GM12878 (cell line): ENCODE measurements around the gene NLRC3. TPM values are rescaled to one million over a fixed set of nuclear protein-coding genes. Genes with fewer than 3 reads are reported as not detected.

Source experiments
- ATAC-seq: fragments of 200-7000 bp; cut with Tn5 transposase; 3 replicates; pipeline ENCODE4 v1.9.1; 2020; ENCODE audit warnings: mild to moderate bottlenecking, moderate library complexity
- BruUV-seq: library from RNA; stranded (reverse); fragments of 400-500 nt; replicated peaks from 2 replicates; lab custom pipeline; 2021; lab: Mats Ljungman, UMichigan
- CTCF ChIA-PET: fragments of 300-600 bp; sonication (Branson Sonifier 250); formaldehyde crosslinking; extraction: SDS; loops from one replicate; lab custom pipeline; 2021; ENCODE audit warnings: inconsistent platforms; lab: Yijun Ruan, JAX
- POLR2A ChIA-PET: fragments of 350-600 bp; formaldehyde crosslinking; extraction: SDS; loops from one replicate; lab custom pipeline; 2021; ENCODE audit warnings: inconsistent platforms; lab: Charles Lee
- RAD21 ChIA-PET: fragments of 300-600 bp; sonication (Branson Sonifier 250); formaldehyde crosslinking; loops from one replicate; lab custom pipeline; 2023; ENCODE audit warnings: antibody characterized with exemption; ENCODE audit not compliant: unreplicated experiment; lab: Charles Lee
- SMC1A ChIA-PET: fragments of 300-600 bp; sonication (Branson Sonifier 250); formaldehyde crosslinking; loops from one replicate; lab custom pipeline; 2023; ENCODE audit not compliant: unreplicated experiment, uncharacterized antibody; lab: Charles Lee
- DNase-seq: peaks from one replicate; pipeline ENCODE4 v3.0.0-alpha.2; 2011; ENCODE audit warnings: low read depth, low spot score
- FAIRE-seq: peaks from 3 replicates; lab custom pipeline; 2011; peaks lifted over from hg19 to GRCh38; lab: Jason Lieb, UNC
- H2AFZ ChIP-seq: 2 replicates; pipeline ENCODE4 v1.6.0; 2011; ENCODE audit warnings: low read depth, low read length, control low read depth; ENCODE audit not compliant: control insufficient read depth
- H3K27ac ChIP-seq: 2 replicates; pipeline ENCODE4 v1.5.1; 2011; ENCODE audit warnings: control low read depth; ENCODE audit not compliant: control insufficient read depth, insufficient read depth
- H3K27me3 ChIP-seq, 2 experiments: replicated peaks in 1 of 2; 2 replicates each; pipeline versions ENCODE4 v1.6.0 to v1.6.1; 2011; ENCODE audit warnings: low read length in 1 of 2; ENCODE audit not compliant: control insufficient read depth in 2 of 2, insufficient read depth in 2 of 2
- H3K36me3 ChIP-seq, 2 experiments: 2 replicates each; pipeline ENCODE4 v1.5.1; 2011; ENCODE audit warnings: low read length in 1 of 2; ENCODE audit not compliant: control insufficient read depth in 2 of 2, insufficient read depth in 2 of 2
- H3K4me1 ChIP-seq: 2 replicates; pipeline ENCODE4 v1.6.1; 2011; ENCODE audit warnings: mild to moderate bottlenecking, low read length, moderate library complexity, mixed read lengths; ENCODE audit not compliant: control insufficient read depth, insufficient read depth
- H3K4me2 ChIP-seq: 2 replicates; pipeline ENCODE4 v1.6.0; 2011; ENCODE audit warnings: control low read depth; ENCODE audit not compliant: control insufficient read depth, insufficient read depth
- H3K4me3 ChIP-seq: fragments of 200-600 bp; sonication (generic); 2 replicates; pipeline ENCODE4 v1.5.1; 2016
- H3K79me2 ChIP-seq: 2 replicates; pipeline ENCODE4 v1.6.0; 2011; ENCODE audit warnings: low read length; ENCODE audit not compliant: control insufficient read depth, insufficient read depth
- H3K9ac ChIP-seq: 2 replicates; pipeline ENCODE4 v1.8.0; 2011; ENCODE audit warnings: low read length, control low read depth, mixed read lengths; ENCODE audit not compliant: control insufficient read depth, insufficient read depth
- H3K9me3 ChIP-seq: replicated peaks from 3 replicates; pipeline ENCODE4 v1.5.1; 2011; ENCODE audit warnings: mild to moderate bottlenecking, low read length; ENCODE audit not compliant: control insufficient read depth, insufficient read depth
- H4K20me1 ChIP-seq: 2 replicates; pipeline ENCODE4 v1.6.0; 2011; ENCODE audit not compliant: control insufficient read depth, insufficient read depth
- BACH1 ChIP-seq: fragments of 450-650 bp; IDR thresholded peaks from 2 replicates; pipeline ENCODE4 v1.6.1; 2017; ENCODE audit warnings: mild to moderate bottlenecking, borderline replicate concordance
- CBX3 ChIP-seq: fragments of 200-600 bp; sonication (generic); IDR thresholded peaks from 2 replicates; pipeline ENCODE4 v1.6.1; 2016; ENCODE audit warnings: low read depth, borderline replicate concordance
- CHD4 ChIP-seq: fragments of 200-600 bp; sonication (generic); IDR thresholded peaks from 2 replicates; pipeline ENCODE4 v1.6.1; 2016; ENCODE audit warnings: mild to moderate bottlenecking
- ESRRA ChIP-seq: IDR thresholded peaks from 2 replicates; pipeline ENCODE4 v1.6.1; 2012; ENCODE audit warnings: mild to moderate bottlenecking, low read length, improper control_type of control experiment
- IKZF1 ChIP-seq: fragments of 450-650 bp; conservative IDR thresholded peaks from 2 replicates; pipeline ENCODE4 v1.6.1; 2017; ENCODE audit warnings: antibody characterized with exemption, mild to moderate bottlenecking
- KAT2A ChIP-seq: conservative IDR thresholded peaks from 2 replicates; pipeline ENCODE4 v1.6.1; 2011; ENCODE audit warnings: low read depth, low read length; ENCODE audit not compliant: control insufficient read depth
- MYC ChIP-seq: IDR thresholded peaks from 2 replicates; pipeline ENCODE4 v1.6.1; 2011; ENCODE audit warnings: mild to moderate bottlenecking, low read length, moderate library complexity, inconsistent platforms; ENCODE audit not compliant: insufficient read depth, insufficient replicate concordance, insufficient read length, severe bottlenecking
- NFYB ChIP-seq: IDR thresholded peaks from 2 replicates; pipeline ENCODE4 v1.6.1; 2011; ENCODE audit warnings: low read depth, mild to moderate bottlenecking, low read length, improper control_type of control experiment, moderate library complexity; ENCODE audit not compliant: insufficient read depth
- PBX3 ChIP-seq: IDR thresholded peaks from 2 replicates; pipeline ENCODE4 v1.6.1; 2011; ENCODE audit warnings: mild to moderate bottlenecking, low read depth, low read length, moderate library complexity; ENCODE audit not compliant: insufficient replicate concordance
- RCOR1 ChIP-seq: conservative IDR thresholded peaks from 2 replicates; pipeline ENCODE4 v1.6.1; 2012; ENCODE audit warnings: low read depth, low read length, improper control_type of control experiment
- SMARCA5 ChIP-seq: fragments of 450-650 bp; IDR thresholded peaks from 2 replicates; pipeline ENCODE4 v1.6.1; 2017; ENCODE audit warnings: mild to moderate bottlenecking
- SPI1 ChIP-seq: IDR thresholded peaks from 2 replicates; pipeline ENCODE4 v1.6.1; 2011; ENCODE audit warnings: low read depth, mild to moderate bottlenecking, low read length, moderate library complexity, borderline replicate concordance; ENCODE audit not compliant: insufficient read depth
- TCF12 ChIP-seq: IDR thresholded peaks from 2 replicates; pipeline ENCODE4 v1.6.1; 2011; ENCODE audit warnings: low read depth, mild to moderate bottlenecking, low read length
- ZBTB11 ChIP-seq: fragments of 450-650 bp; formaldehyde crosslinking; IDR thresholded peaks from 2 replicates; pipeline ENCODE4 v1.5.0; 2022; ENCODE audit warnings: mild to moderate bottlenecking, missing genetic modification characterization
- ZNF622 ChIP-seq: fragments of 450-650 bp; IDR thresholded peaks from 2 replicates; pipeline ENCODE4 v1.6.1; 2017; ENCODE audit warnings: mild to moderate bottlenecking, inconsistent platforms
- WGBS: methylation state at CpG from one replicate; pipeline ENCODE4 v1.1.6; 2016; ENCODE audit warnings: low lambda C conversion rate; ENCODE audit not compliant: insufficient replicate concordance, insufficient coverage; ENCODE audit errors: missing lambda C conversion rate; 5-methylcytosine and 5-hydroxymethylcytosine counted together
- in situ Hi-C: fragments of 300-500 bp; cut with MboI; formaldehyde crosslinking; loops from 9 replicates; pipeline ENCODE4 v1.14.3; 2018; ENCODE audit warnings: mixed read lengths
- intact Hi-C: fragments of 100-400 bp; cut with micrococcal nuclease; formaldehyde crosslinking; loops from one replicate; pipeline ENCODE4 v1.14.2; 2022; ENCODE audit not compliant: unreplicated experiment
- polyA plus RNA-seq, 11 experiments: library from polyadenylated mRNA; depleted of rRNA in 4 of 11; unstranded in 6 of 11; stranded (reverse) in 5 of 11; fragments of >200 nt; fragmentation: Nextera tagmentation in 4 of 11; fragmentation: Illumina TruSeq in 1 of 11; extraction: Ambion mirVana in 4 of 11; extraction: Trizol in 1 of 11; gene quantifications; 1 replicate in 1 of 11; 2 replicates in 10 of 11; pipeline versions ENCODE4 v1.2.1 to v1.2.3, GENCODE V29; 2011 to 2016; ENCODE audit warnings: inconsistent platforms in 2 of 11, missing spikeins in 2 of 11, low read depth in 1 of 11
- total RNA-seq, 4 experiments: library from RNA; depleted of rRNA in 3 of 4; stranded (reverse); fragments of >200 nt in 3 of 4; fragmentation: Illumina TruSeq in 1 of 4; extraction: Trizol in 1 of 4; gene quantifications; 2 replicates each; pipeline versions ENCODE4 v1.2.1 to v1.2.3, GENCODE V29; 2013 to 2021

Gene NLRC3
- total and polyA plus RNA-seq, 10 of the 15 experiments (the other 5 are each of a cell fraction or from before 2014, with no cell fraction given) = 2.2 to 17.8 (median 7.6) TPM

- in situ Hi-C loops (no loop called here), intact Hi-C loops (no loop called here)
- Histone ChIP-seq H3K4me2 (no peak overlapping the region), H3K79me2 (no peaks in the 10 kb centered on the region), H3K27ac (no peak overlapping the region), H3K9ac (no peak overlapping the region), H3K9me3 (no peaks in the 10 kb centered on the region), H2AFZ (no peak overlapping the region), H4K20me1 (no peaks in the 10 kb centered on the region), H3K4me3 (no peak overlapping the region), H3K36me3 (peaks cover 0 to 3% of the 10 kb centered on the region in 2 experiments; a peak in 2 of 4 replicates), H3K27me3 (no peaks in the 10 kb centered on the region), H3K4me1 (no peaks in the 10 kb centered on the region)
- CTCF ChIA-PET = no interaction called here
- SMC1A ChIA-PET = no interaction called here
- TF ChIP-seq SPI1 (no peak), ZNF622 (no peak), ESRRA (no peak), IKZF1 (no peak), RCOR1 (no peak), BACH1 (no peak), CBX3 (no peak), CHD4 (no peak), TCF12 (no peak), MYC (no peak), SMARCA5 (no peak), NFYB (no peak), ZBTB11 (CRISPR knock-in tag) (no peak), KAT2A (no peak), PBX3 (no peak)
- BruUV-seq = no TSS peak
- ATAC-seq (no peak), FAIRE-seq (no peak), DNase-seq (no peak)
- 97% methylated on average over 4 of the region's 4 CpGs for WGBS
- POLR2A ChIA-PET = no interaction called here
- RAD21 ChIA-PET = no interaction called here
Measured at GRCh38 chr16:3515897-3516296, 61.3 kb downstream of the NLRC3 start.
